Lung (tissue), 12 donors: ENCODE measurements around the gene NTN1. TPM values are rescaled to one million over a fixed set of nuclear protein-coding genes. Genes with fewer than 3 reads are reported as not detected.

ENCODE experiments used
- ATAC-seq: fragments of 200-7000 bp; cut with Tn5 transposase; one replicate; pipeline ENCODE4 v1.9.1; 2020; ENCODE audit warnings: moderate number of reproducible peaks; ENCODE audit not compliant: insufficient read depth, low FRiP score
- DNase-seq, 3 donors: peaks; one replicate each; pipeline ENCODE4 v3.0.0-alpha.2; 2013 to 2017
- H3K27ac ChIP-seq, 2 donors: one replicate each; pipeline ENCODE4 v1.5.1; 2013; ENCODE audit warnings: mild to moderate bottlenecking in 2 of 2, moderate library complexity in 2 of 2, control low read depth in 1 of 2, inconsistent platforms in 1 of 2, low read depth in 1 of 2, low read length in 1 of 2
- H3K27me3 ChIP-seq, 3 donors: one replicate each; pipeline ENCODE4 v1.5.1; 2013; ENCODE audit warnings: low read length in 2 of 3; ENCODE audit not compliant: control insufficient read depth in 3 of 3, insufficient read depth in 3 of 3
- H3K36me3 ChIP-seq, 4 donors: one replicate each; pipeline ENCODE4 v1.5.1; 2013; ENCODE audit warnings: low read length in 4 of 4, mild to moderate bottlenecking in 1 of 4, moderate library complexity in 1 of 4; ENCODE audit not compliant: control insufficient read depth in 4 of 4, insufficient read depth in 4 of 4
- H3K4me1 ChIP-seq, 5 donors: one replicate each; pipeline ENCODE4 v1.5.1; 2013; ENCODE audit warnings: low read length in 5 of 5, mild to moderate bottlenecking in 2 of 5, moderate library complexity in 1 of 5; ENCODE audit not compliant: control insufficient read depth in 5 of 5, insufficient read depth in 5 of 5
- H3K4me3 ChIP-seq: one replicate; pipeline ENCODE4 v1.5.1; 2013; ENCODE audit warnings: mild to moderate bottlenecking, control low read depth, moderate library complexity
- H3K9ac ChIP-seq, 2 donors: one replicate each; pipeline ENCODE4 v1.5.1; 2013; ENCODE audit warnings: low read length in 2 of 2, control low read depth in 1 of 2; ENCODE audit not compliant: insufficient read depth in 1 of 2
- H3K9me3 ChIP-seq, 4 donors: one replicate each; pipeline ENCODE4 v1.5.1; 2013; ENCODE audit warnings: low read length in 3 of 4, mild to moderate bottlenecking in 1 of 4, moderate library complexity in 1 of 4; ENCODE audit not compliant: control insufficient read depth in 4 of 4, insufficient read depth in 3 of 4
- WGBS, 2 donors: extraction: QIAGEN DNeasy Blood & Tissue Kit; methylation state at CpG; one replicate each; pipeline ENCODE4 v1.1.7; 2013; 5-methylcytosine and 5-hydroxymethylcytosine counted together
- polyA plus RNA-seq, 2 donors: library from polyadenylated mRNA; stranded (reverse); fragments of 200-250 nt; gene quantifications; one replicate each; pipeline ENCODE4 v1.2.1, GENCODE V29; 2013
- total RNA-seq, 2 donors: library from RNA; depleted of rRNA in 1 of 2; stranded (reverse); fragments of >200 nt in 1 of 2; gene quantifications; one replicate each; pipeline ENCODE4 v1.2.1, GENCODE V29; 2014 to 2021
- TF ChIP-seq, protein P1 (sequence below): IDR thresholded peaks from 2 replicates; pipeline ENCODE4 v1.5.1; 2012; ENCODE audit warnings: mild to moderate bottlenecking; ENCODE audit errors: control extremely low read depth, extremely low read depth
- donor health status: control.
- donor health status: control.
- donor health status: Bipolar disorder and iron deficiency.
- donor health status: healthy.
- donor health status: DM: yes; HTN: yes; CAD: no.

Gene NTN1
- total and polyA plus RNA-seq, 4 donors = 3.6 to 17.1 (median 7.8) TPM

DNA sequence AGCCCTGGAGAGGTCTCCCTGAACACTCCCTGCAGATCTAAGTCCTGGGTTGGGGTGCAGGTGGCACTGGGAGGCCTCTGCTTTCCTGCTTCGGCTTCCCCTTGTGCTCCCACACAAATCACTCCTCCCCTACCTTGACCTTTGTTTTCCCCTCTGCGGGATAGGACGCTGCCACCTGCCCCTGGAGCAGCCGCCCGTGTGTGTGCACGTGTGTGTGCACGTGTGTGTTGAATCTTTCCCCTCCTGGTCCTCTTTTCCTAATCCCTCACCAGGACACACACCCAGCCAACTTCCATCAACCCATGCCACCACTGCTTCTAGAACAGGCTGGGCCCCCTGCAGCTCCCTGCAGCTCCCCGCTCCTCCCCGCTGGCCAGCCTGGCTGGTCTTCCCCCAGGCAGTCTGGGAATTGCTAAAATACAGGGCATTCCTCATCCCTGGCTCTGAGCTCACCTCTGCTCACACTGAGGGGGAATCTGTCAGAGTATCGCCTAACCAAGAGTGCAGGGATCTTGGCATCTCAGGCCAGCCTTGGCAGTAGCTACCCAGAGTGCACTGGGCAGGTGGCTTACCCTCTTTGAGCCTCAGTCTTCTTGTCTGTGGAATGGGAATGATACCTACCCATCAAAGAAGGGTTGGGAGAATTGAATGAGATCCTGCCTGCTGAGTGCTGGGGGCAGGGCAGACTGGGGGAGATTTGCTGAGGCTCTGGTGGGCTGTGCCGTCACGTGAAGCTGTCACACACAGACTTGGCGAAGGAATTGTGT lies 198.5 kb downstream of the NTN1 start:
- TF ChIP-seq, protein P1, sequence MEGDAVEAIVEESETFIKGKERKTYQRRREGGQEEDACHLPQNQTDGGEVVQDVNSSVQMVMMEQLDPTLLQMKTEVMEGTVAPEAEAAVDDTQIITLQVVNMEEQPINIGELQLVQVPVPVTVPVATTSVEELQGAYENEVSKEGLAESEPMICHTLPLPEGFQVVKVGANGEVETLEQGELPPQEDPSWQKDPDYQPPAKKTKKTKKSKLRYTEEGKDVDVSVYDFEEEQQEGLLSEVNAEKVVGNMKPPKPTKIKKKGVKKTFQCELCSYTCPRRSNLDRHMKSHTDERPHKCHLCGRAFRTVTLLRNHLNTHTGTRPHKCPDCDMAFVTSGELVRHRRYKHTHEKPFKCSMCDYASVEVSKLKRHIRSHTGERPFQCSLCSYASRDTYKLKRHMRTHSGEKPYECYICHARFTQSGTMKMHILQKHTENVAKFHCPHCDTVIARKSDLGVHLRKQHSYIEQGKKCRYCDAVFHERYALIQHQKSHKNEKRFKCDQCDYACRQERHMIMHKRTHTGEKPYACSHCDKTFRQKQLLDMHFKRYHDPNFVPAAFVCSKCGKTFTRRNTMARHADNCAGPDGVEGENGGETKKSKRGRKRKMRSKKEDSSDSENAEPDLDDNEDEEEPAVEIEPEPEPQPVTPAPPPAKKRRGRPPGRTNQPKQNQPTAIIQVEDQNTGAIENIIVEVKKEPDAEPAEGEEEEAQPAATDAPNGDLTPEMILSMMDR = no peak

DNA sequence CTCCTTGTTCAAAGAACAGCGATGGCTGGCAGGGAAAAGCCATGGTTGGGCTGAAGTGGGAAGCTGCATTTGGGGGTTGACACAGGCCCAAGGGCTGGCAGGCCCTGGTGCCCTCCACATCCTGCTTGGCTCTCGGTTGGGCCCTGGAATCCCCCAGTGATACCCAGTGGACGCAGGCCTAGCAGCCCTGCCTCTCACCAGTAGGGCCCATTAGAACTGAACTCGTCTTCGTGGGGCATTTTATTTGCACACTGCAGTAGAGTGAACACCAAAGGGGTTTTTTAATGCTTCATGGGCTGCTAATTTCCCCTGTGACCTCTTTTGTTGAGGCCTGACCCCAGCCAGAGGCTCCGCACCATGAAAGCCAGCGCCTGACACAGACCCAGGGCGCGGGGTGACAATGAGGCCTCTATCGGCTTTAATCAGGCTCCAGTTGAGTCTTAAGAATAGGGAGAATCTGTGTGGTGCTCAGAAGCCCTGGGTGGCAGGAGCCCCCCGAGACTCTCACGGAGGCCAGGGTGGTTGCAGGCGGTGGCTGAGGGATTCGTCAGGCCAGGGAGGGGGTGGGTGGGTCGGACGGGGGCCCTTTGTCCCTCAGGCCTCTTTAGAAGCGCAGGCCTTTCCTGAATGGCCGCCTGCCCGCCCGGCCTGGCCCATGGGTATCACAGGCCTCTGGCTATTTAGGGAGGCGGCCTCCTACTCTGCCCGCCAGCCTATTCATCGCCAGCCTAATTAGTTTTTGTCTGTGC lies 199.3 kb downstream of the NTN1 start:
- Histone ChIP-seq H3K4me3 (no peak overlapping the region), H3K27me3 (peaks cover 0 to 2% (median 0%) of the 10 kb centered on the region in 3 donors), H3K27ac (no peak overlapping the region), H3K4me1 (no peaks in the 10 kb centered on the region), H3K9ac (no peak overlapping the region), H3K9me3 (peaks cover 0 to 4% (median 0%) of the 10 kb centered on the region in 4 donors), H3K36me3 (no peaks in the 10 kb centered on the region)
- TF ChIP-seq, protein P1 = no peak
- ATAC-seq (no peak), DNase-seq (no peak)
- 92 to 93% methylated on average over 20 to 23 of the region's 23 CpGs for WGBS, 2 donors

More for the DNA sequence above, 198.5 kb downstream of the NTN1 start:
- Histone ChIP-seq H3K27ac (no peak overlapping the region), H3K4me1 (no peaks in the 10 kb centered on the region), H3K27me3 (peaks cover 0 to 2% (median 0%) of the 10 kb centered on the region in 3 donors), H3K4me3 (no peak overlapping the region), H3K9ac (no peak overlapping the region), H3K9me3 (peaks cover 0 to 8% (median 0%) of the 10 kb centered on the region in 4 donors), H3K36me3 (no peaks in the 10 kb centered on the region)
- ATAC-seq = no peak
- 92 to 93% methylated on average over 13 of the region's 13 CpGs for WGBS, 2 donors
- DNase-seq = no peak

DNA sequence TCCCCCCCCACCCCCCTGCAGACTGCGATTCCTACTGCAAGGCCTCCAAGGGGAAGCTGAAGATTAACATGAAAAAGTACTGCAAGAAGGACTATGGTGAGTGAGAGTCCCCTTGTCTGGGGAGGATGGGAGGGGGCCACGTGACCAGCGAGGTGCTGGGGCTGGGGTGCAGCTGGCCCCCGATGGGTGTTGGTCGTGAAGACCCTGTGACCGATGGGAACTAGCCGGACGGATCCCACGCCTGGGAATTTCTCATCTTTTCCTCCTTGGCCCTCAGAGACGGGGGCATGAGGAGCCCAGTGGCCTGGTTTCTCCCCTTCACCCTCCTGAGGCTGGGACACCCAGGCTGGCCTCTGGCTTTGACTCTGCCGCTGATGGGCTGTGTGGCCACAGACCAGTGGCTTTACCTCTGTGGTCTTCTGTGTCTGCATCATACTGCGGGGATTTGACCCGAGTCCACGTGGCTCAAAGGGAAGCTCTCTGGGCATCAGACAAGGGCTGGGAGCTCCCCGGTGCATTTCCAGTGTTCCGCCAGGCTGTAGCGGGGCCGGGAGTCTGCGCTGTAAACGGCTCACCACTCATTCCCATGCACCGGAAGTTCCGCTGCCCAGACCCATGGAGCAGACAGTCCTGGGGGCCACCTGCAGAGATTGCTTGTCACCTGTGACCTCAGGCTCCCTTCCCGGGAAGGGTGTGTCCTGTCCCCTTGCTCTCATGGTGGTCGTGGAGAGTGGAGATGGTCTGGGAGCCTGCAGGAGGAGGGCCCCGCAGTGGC lies 200.0 kb downstream of the NTN1 start:
- Histone ChIP-seq H3K27me3 (peaks cover 0 to 2% (median 0%) of the 10 kb centered on the region in 3 donors), H3K9ac (no peak overlapping the region), H3K9me3 (no peaks in the 10 kb centered on the region), H3K4me3 (no peak overlapping the region), H3K27ac (no peak overlapping the region), H3K4me1 (no peaks in the 10 kb centered on the region), H3K36me3 (no peaks in the 10 kb centered on the region)
- no peak for DNase-seq
- WGBS, 2 donors = 92 to 96% methylated on average over 25 of the region's 25 CpGs
- TF ChIP-seq, protein P1 = no peak
- no peak for ATAC-seq
